ENCODE results near the gene IL12B. TPM values are rescaled to one million over a fixed set of nuclear protein-coding genes. Genes with fewer than 3 reads are reported as not detected.

IL12B gene
- total and polyA plus RNA-seq, 2 donors from 2014 or later = not detected

DNA sequence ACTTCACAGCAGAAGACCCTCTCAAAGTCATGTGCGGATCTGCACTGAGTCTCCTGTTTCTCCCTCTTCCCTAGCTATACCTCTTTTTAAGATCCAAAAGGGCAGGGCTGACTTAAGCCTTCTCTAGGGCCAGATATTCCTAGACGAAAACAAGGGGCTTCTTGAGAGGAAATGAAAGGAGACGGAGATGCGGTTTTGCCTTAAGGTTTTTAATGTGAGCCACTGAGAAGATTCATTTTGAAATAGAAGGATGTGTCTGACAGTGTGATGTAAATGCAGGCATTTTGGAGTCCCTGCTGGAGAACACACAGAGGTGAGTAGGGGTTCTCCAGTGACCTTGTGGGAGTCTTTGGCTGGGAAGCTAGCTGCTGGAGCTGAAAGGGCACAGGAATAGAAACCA, 15.6 kb upstream of the IL12B start:
- H3K4me3 ChIP-seq (ENCODE audit: low read length in 3 of 3) = no peak overlapping the region
- no peaks in the 10 kb centered on the region for H3K9me3 ChIP-seq (ENCODE audit: control insufficient read depth in 2 of 3, insufficient read depth in 1 of 3, low read length in 3 of 3)
- no peaks in the 10 kb centered on the region for H3K36me3 ChIP-seq (ENCODE audit: control insufficient read depth in 2 of 3, insufficient read depth in 3 of 3, low read length in 3 of 3)
- no peak overlapping the region for H3K9ac ChIP-seq (ENCODE audit: low read length in 3 of 3)
- intact Hi-C loops (cut with DNase I) = no loop called here
- FAIRE-seq = no peak
- no peak overlapping the region for H3K27ac ChIP-seq (ENCODE audit: low read depth in 2 of 2, low read length in 2 of 2)
- DNase-seq = no peak
- TF ChIP-seq, protein P1, sequence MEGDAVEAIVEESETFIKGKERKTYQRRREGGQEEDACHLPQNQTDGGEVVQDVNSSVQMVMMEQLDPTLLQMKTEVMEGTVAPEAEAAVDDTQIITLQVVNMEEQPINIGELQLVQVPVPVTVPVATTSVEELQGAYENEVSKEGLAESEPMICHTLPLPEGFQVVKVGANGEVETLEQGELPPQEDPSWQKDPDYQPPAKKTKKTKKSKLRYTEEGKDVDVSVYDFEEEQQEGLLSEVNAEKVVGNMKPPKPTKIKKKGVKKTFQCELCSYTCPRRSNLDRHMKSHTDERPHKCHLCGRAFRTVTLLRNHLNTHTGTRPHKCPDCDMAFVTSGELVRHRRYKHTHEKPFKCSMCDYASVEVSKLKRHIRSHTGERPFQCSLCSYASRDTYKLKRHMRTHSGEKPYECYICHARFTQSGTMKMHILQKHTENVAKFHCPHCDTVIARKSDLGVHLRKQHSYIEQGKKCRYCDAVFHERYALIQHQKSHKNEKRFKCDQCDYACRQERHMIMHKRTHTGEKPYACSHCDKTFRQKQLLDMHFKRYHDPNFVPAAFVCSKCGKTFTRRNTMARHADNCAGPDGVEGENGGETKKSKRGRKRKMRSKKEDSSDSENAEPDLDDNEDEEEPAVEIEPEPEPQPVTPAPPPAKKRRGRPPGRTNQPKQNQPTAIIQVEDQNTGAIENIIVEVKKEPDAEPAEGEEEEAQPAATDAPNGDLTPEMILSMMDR (IDR thresholded peaks at IDR 0.05; ENCODE audit: borderline replicate concordance, extremely low read depth, insufficient read depth) = no peak
- no peaks in the 10 kb centered on the region for H3K27me3 ChIP-seq (ENCODE audit: control insufficient read depth, insufficient read depth, low read length)
- H3K4me1 ChIP-seq (ENCODE audit: control insufficient read depth in 2 of 3, insufficient read depth in 2 of 3, low read depth in 1 of 3, low read length in 3 of 3) = no peaks in the 10 kb centered on the region

- no peak for FAIRE-seq
- no peak overlapping the region for H3K9ac ChIP-seq (ENCODE audit: low read length in 3 of 3)
- H3K27ac ChIP-seq (ENCODE audit: low read depth in 2 of 2, low read length in 2 of 2) = no peak overlapping the region
- TF ChIP-seq, protein P1 (IDR thresholded peaks at IDR 0.05; ENCODE audit: borderline replicate concordance, extremely low read depth, insufficient read depth) = no peak
- no peak overlapping the region for H3K4me3 ChIP-seq (ENCODE audit: low read length in 3 of 3)
- intact Hi-C loops (cut with DNase I) = no loop called here
- H3K4me1 ChIP-seq (ENCODE audit: control insufficient read depth in 2 of 3, insufficient read depth in 2 of 3, low read depth in 1 of 3, low read length in 3 of 3) = no peaks in the 10 kb centered on the region
- no peaks in the 10 kb centered on the region for H3K9me3 ChIP-seq (ENCODE audit: control insufficient read depth in 2 of 3, insufficient read depth in 1 of 3, low read length in 3 of 3)
- H3K27me3 ChIP-seq (ENCODE audit: control insufficient read depth, insufficient read depth, low read length) = no peaks in the 10 kb centered on the region
- no peak for DNase-seq
- no peaks in the 10 kb centered on the region for H3K36me3 ChIP-seq (ENCODE audit: control insufficient read depth in 2 of 3, insufficient read depth in 3 of 3, low read length in 3 of 3)
Measured at GRCh38 chr5:159345336-159345735, 15.0 kb upstream of the IL12B start.

DNA sequence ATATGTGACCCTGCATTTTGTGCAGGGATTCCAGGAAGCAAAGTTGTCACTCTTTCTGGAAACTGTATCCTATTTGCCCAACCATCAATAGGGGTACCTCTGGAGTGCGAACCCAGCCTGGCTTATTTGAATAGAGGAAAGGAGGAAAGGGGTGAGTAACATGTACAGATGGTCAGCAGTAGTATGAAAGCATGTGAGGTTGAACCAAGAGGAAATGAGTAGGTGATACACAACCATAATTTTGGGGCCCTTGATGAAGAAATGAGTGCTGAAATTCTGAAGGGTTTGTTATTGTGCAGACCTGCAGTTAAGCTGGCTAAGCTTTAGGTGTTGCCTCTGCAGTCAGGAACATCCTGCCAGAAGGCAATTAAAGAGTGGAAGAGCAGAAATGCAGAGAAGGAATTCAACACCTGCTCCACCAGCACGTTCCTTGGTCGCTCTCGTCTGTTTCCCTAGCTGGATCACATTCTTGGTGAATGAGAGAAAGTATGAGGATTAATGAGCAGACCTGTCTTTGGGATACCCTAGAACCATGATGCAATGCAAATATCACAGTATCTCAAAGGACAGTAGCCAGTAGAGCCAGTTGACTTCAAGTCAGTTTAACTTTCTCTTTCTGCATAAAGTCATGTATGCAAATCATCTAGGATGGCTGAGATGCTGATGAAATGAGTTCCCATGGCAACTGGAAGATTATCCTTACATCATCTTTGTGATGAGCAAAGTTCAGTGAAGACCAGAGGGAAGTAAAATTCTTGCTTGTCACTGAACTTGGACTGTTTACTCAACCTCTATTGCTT, 13.2 kb upstream of the IL12B start:
- no peak overlapping the region for H3K9ac ChIP-seq (ENCODE audit: low read length in 3 of 3)
- DNase-seq (no peak), FAIRE-seq (no peak)
- H3K27me3 ChIP-seq (ENCODE audit: control insufficient read depth, insufficient read depth, low read length) = no peaks in the 10 kb centered on the region
- H3K9me3 ChIP-seq (ENCODE audit: control insufficient read depth in 2 of 3, insufficient read depth in 1 of 3, low read length in 3 of 3) = no peaks in the 10 kb centered on the region
- H3K27ac ChIP-seq (ENCODE audit: low read depth in 2 of 2, low read length in 2 of 2) = no peak overlapping the region
- H3K4me3 ChIP-seq (ENCODE audit: low read length in 3 of 3) = no peak overlapping the region
- no peaks in the 10 kb centered on the region for H3K36me3 ChIP-seq (ENCODE audit: control insufficient read depth in 2 of 3, insufficient read depth in 3 of 3, low read length in 3 of 3)
- intact Hi-C loops (cut with DNase I) = no loop called here
- TF ChIP-seq, protein P1 (IDR thresholded peaks at IDR 0.05; ENCODE audit: borderline replicate concordance, extremely low read depth, insufficient read depth) = no peak
- no peaks in the 10 kb centered on the region for H3K4me1 ChIP-seq (ENCODE audit: control insufficient read depth in 2 of 3, insufficient read depth in 2 of 3, low read depth in 1 of 3, low read length in 3 of 3)
